HG03175 (cell line): ENCODE data around the gene SRGAP3.
A peak's percentile ranks its signal among the peaks of the same experiment; 100 is the strongest.
"Not testable (repeated sequence)": the region's sequence is repeated elsewhere in the genome, so short reads cannot be mapped to it uniquely, and the experiment has no call there.

Experiments used
- ATAC-seq: cut with Tn5 transposase; IDR thresholded peaks from one replicate; pipeline ENCODE4 v1.9.1; 2021; ENCODE audit warnings: mild to moderate bottlenecking, moderate library complexity; ENCODE audit not compliant: unreplicated experiment

Gene SRGAP3

DNA sequence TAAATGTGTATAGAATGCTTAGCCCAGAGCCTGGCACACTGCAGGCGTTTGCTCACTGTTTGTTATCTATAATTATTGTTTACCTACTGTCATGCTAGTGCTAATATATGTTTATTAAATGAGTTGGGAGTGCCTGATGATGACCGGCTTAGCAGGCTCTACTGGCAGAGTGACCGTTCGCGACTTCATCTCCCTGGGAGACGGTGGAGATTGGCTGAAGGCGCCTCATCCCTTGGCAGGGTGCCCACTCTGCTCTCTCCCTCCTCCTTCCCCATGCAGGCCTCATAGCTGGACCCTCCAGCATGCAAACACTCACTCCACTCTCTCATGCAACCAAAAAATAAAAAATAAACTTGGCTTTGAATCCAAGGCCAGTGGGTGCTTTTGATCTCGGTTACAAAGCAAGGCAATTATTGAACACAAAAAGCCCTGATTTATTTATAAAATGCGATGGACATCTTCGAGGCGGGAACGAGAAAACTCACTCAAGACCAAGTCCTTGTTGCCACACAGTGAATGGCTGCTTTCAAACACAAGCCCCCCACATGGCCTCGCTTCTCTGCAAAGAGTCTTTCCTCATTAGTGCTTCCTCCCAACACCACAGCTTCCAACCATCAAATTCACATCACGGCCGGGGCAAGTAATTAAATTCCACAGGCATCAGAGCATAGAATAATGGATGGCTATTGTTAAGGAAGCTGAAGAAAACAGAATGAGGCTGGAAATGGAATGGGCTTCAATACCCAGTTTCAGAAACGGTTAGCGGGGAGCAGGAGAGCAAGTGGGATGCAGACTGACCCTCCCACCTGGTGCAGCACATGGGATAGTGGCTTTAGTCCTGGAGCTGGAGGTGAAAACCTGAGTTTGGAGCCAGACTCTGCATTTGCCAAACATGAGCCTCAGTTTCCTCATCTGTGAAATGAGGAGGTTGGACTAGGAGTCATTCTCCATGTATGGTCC is 150.4 kb downstream of the SRGAP3 start:
- ATAC-seq, result no peak

DNA sequence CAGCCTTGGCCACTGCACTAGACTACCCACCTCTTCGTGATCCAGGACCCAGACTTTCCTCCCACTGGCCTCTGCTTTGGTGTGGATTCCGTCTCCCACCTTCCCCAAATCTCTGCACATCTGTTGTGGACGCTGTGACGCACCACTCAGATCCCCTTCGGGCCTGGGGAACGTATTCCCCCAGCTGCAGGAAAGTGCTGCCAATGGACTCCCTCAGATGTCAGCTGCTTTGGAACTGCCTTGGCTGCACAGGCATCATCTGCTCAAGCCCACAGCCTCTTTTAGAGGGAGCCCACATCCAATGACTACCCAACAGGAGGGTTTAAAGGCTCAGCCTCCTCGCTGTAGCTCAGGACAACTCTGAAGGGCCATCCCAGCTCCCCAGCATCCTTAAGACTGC is 152.0 kb downstream of the SRGAP3 start:
- ATAC-seq, result no peak

DNA sequence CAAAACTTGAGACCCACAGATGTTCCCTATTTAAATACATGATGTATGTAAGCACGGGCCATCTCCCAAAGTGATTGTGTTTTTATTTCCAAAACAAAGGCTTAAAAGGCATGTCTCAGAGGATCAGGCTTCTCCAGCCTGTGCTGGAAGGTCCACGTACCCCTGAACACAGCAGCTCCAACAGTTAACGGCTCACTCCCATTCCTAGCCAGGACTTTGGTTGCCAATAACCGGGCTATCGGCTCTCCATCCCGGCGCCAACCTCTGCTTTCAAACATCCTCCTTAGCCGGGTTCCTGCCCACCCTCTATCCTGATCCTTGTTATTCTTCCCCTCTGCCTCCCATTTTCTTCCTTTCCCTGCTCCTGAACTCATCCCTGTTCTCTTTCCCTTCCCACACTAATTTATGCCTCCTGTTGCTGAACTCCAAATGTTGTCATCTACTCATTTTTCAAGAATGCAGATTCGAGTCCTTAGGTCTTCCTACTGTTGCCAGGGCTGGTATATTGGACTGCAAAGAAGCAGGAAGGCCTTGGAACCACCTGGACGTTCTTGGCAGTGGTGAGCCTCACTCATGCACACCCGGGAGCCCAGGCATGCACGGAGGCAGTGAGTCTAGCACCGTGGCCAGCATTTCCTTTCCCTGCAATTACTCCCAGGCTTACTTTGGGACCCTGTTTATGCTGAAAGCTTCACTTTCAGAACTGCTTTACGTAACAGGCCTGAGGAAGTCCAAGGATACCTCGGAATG is 157.8 kb downstream of the SRGAP3 start:
- no peak for ATAC-seq

DNA sequence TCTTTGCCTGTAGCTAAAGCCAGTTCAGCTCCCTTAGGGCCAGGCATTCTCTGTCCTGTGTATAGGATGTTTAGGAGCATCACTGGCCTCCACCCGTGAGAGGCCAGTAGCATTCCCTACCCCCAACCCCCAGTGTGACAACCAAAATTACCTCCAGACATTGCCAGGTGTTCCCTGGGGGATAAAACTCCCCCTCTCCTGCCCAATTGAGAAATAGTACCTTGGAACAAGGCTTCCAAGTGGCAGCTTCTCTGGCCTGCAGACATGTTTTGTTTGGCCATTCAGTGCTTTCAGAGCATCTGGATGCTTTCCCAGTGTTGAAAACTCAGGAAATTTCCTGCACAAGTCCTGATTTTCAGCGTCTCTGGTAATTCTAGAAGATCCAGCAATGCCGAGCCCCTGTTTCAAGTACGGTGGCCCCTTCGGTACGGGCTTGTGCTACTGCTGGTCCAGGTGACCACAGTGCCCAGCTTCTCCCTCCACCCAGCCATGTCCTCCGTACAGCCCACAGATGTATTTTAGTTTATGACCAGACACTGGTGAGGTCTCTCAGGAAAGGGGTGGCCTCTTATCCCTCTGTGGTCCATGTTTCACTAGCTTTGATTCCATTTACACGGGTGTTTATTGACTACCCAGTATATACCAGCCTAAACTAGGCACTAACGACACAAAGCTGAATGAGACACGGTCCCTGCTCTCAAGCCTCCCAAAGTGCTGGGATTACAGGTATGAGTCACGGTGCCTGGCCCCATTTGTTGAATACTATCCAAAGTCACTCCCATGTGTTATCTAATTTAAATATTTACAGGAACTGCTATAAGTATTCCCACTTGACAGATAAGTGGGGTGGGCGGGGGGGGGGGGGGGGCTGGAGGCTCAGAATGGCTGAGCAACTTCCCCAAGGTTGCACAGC is 160.7 kb downstream of the SRGAP3 start:
- no peak for ATAC-seq

DNA sequence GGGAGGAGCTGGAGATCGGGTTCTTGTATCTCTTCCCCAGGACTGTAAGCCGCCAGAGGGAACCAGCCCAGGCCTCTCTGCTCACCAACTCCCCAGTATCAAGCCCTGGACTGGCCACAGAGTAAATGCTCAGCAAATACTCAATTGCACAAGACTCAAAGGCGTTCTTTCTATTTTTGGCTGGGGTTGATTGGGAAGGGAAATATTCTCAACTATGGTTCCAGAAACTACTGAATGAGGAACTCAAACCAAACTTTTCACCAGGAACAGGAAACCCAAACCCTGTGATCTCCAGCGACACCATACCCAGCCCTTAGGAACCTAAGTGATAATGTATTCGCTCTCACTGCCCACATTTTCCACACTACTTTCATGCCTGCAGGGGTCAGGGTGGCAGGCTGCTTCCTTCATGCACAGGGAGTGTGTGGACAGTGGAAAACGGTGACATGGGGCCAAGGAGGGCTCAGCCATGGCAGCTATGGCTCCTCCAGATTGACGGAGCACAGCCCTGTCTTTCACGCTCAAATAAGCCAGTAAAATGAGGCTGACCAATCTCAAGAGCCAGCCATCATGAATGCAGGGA is 161.5 kb downstream of the SRGAP3 start:
- no peak for ATAC-seq

DNA sequence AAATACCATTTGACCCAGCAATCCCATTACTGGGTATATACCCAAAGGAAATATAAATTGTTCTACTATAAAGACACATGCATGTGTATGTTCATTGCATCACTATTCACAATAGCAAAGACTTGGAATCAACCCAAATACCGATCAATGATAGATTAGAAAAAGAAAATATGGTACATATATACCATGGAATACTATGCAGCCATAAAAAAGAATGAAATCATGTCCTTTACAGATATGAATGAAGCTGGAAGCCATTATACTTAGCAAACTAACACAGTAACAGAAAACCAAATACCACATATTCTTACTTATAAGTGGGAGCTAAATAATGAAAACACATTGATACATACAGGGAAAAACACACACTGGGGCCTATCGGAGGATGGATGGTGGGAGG is 164.0 kb downstream of the SRGAP3 start:
- not testable (repeated sequence) for ATAC-seq

DNA sequence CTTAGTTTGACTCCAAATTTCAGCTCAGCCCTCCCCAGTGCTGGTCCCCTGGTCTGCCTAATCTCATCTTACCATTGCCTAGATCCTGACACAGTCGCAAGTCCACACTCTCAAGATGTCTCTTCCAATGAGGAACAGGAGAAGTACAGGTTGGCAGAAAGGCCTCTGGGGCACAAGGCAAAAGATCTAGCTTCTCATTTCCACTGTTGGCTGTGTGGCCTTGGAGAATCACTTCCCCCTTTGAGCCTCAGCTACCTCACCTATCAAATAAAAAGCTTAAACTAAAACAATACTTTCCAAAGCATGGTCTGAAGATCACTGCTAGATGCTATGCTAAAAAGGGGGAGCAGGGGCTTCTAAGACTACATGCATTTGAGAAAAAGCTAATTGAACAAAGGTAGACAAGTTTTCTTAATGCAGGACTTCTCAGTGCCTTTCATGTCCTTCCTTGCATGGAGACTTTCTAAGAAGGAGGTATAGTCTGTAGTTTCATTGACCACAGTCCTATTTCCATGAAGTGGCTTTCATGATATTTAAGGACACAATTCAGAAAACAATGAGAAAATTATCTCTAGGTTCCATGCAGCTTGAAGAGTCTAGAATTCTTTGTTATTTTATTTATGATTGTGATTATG is 168.1 kb downstream of the SRGAP3 start:
- no peak for ATAC-seq

DNA sequence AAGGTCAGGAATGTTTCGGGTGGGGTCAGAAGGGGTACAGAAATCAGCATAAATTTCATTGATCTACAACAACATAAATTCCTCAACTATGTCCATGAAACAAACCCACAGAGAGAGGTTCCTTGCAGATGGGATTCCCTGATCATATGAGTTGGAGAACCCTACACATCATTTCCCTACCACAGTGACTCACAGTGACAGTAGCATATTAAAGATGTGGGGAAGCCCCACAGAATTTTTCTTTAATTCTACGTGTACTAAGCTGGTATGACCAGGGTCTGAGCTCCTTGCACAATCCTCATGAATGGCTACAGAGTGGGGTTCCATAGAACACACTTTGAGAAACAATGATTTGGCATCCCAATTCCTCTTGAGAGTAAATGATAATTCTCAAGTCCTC is 169.3 kb downstream of the SRGAP3 start:
- ATAC-seq, result no peak

DNA sequence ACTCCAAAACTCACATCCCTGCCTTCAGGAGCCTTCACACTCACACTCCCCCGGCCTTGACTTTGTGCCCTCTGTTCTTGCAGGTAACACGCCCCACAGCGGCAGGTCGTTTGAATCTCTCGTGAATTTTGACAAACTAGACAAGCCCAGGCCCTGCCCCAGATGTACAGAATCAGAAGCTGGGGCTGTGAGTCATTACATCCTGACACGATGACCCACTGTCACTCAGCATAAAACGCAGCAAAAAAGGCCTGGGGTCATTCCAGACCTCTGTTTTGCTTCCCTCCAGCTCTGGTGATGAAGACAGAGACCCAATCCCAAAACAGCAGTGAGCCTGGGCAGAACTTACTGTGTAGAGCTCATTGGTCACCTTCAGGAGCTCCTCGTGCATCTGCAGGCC is 169.8 kb downstream of the SRGAP3 start:
- no peak for ATAC-seq

DNA sequence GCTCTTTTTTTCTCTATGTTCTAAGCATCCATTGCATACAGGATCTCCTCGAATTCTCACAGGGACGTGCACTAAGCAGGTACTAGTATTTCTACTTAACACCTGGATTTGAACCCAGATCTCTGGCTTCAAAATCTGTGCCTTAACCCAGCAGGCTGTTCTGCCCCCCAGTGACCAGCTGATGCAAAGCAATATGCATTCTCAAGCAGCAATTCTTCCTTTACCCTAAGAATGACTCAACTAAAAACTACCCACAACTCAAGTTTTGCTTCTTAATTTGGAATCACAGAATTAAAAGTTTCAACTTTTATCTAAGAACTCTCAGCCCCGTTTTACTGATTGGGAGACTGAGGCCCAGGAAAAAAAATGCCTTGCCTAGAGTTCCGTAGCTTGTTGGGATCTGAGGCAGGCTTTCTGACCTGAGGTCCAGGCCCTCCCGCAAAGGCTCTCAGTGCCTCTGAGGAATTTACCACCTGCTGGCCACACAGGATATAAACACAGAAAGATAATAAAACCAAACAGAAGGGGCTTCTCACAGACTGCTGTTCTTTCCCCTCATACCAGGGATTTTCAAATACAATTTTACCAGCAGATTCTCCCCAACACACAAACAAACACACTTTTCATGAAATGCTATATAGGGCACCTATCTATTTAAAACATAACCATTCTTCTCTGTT is 170.7 kb downstream of the SRGAP3 start:
- ATAC-seq, result no peak

DNA sequence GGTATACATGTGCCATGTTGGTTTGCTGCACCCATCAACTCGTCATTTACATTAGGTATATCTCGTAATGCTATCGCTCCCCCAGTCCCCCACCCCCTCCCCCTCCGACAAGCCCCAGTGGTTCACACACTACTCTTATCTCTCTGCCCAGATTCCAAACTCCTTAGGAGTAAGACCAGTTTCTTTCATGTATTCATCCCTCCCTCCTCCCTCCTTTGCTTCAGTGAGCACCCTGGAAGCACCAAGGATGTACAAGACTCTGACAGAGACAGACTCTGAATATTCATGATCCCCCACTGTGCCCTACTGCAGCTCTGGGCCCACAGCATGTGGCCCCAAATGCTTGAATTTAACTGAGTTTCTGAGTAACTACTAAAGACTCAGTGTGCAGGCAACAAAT is 172.4 kb downstream of the SRGAP3 start:
- no peak for ATAC-seq

DNA sequence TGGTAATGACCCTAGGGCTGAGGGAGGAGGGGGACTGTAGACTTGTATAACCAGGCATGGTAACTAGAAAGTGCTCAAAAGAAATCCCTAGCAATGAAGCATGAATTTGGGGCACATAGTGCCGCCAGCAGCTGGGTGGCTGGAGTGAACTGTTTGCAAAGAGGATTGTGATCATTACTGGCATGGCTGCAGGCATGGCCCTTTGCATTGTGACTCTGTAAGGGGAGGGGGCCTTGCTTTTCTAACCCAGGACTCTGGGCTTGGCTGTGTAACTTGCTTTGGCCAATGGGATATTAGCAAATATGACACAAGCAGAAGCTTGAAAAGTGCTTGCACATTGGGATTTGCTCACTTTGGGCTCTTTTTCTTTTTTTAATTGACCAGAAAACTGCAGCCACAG is 173.7 kb downstream of the SRGAP3 start:
- ATAC-seq, result no peak

DNA sequence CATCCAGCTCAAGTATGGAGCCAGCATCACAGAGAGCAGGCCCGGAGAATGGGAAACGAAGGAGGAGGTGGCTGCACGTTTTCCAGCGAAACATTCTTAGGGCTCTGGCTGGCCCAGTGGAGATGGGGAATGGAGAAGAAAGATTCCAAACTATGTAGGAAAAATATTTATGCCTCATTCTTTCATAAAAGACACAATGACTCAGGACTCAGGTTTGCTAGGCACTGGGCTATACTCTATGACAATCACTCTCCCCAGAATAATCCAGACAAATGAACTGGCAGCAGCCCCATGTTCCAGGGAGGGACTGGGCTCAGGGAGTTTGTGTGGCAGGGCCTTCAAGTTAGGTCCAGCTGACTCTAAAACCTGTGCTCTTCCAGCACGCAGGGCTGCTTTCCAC is 175.4 kb downstream of the SRGAP3 start:
- no peak for ATAC-seq

DNA sequence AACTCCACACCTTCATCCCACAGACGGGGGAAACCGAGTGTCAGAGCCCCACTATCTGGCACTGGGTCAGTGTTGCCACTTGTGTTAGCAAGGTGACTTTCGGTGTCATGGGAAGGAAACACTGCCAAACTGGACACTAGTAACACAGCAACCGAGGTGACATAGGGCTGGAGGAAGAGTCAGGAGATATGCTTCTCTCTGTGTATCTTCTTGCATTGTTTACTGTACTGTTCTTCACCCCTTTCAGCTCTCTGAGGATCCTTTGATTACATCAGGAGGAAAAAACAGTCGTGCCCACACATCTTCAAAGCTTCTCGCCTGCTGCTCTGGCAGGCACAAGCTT is 176.8 kb downstream of the SRGAP3 start:
- no peak for ATAC-seq

DNA sequence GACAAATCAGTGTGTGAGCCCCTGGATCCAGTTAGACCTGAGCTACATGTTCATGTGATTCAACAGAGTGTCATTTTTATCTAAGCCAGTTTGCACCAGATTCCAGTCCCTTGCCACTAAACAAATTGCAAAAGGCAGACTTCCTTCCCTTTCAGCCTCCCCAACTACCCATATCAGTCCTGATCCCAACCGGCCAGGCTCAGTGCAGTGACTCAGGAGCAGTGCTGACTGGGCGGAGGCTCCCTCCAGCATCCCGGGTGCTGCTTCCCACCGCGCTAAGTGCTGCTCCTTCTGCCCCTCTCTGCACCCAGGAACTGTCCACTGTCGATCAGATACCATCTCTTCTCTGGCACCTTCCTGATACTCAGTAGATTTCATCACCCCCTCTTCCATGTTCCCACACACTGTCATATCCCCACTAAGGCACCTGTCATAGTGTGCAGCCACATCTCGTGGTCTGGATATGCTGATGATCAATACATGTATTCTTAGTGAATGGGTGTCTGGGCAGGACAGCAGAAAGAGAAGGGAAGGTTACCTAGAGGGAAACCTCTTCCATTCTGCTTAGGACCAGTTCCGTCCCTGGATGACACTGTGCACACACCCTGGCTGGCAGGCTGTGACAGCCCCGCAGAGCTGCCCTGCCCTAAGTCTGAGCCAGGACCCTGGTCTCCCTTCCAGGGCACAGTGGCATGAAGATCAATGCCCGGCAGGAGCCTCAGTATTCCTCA is 177.3 kb downstream of the SRGAP3 start:
- no peak for ATAC-seq

DNA sequence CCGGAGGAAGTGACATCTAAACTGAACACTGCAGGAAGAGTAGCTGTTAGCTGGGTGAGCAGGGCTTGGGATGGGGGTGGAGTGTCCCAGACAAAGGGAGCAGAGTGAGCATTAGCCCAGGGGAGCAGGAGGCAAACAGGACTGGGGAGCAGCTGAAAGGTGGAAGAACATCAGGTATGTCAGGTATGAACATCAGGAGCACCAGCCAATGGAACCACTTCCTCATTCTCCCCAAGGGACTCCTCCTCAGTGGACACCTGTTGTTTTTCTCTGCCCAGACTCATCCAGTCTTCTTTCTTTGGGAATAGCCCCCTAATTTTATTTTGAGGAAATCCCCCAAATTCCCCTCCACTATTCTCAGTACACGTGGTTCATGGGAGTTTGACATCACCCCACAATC is 178.5 kb downstream of the SRGAP3 start:
- ATAC-seq, result no peak

DNA sequence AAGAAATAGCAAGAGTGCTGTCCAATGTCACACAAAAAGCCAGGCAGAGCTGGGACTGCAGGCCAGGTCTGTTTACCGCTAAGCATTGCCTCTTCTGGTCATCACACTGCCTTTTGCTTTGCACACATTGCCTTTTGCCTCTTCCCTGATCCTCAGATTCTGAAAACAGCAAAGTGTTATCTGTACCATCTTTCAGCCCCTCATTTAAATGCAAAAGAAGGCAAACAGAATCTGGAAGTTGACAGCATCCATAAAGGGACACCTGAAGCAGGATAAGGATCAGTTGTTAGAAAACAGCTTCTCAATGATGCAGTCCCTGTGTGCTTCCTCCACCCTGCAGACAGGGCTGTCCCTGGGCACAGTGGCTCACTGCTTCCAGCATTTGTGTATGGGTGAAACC is 179.5 kb downstream of the SRGAP3 start:
- no peak for ATAC-seq

DNA sequence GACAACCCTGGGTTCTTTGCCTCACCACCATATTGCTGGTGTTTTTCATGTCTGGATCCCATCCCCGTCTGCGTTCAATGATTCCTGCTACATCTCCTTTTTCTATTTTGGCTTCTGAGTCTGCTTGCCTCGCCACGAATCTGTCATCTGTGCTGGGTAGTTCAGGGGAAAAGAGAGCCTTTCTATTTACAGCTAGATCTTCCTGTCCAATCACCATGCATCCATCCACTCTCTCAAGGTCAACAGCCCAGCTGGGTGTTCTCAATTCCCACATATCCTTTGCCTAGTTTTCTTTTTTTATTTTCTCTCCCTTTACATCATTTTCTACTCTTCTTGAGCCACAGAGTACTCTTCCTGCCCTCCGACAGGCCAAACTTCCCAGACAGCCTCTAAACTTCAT is 181.4 kb downstream of the SRGAP3 start:
- no peak for ATAC-seq

DNA sequence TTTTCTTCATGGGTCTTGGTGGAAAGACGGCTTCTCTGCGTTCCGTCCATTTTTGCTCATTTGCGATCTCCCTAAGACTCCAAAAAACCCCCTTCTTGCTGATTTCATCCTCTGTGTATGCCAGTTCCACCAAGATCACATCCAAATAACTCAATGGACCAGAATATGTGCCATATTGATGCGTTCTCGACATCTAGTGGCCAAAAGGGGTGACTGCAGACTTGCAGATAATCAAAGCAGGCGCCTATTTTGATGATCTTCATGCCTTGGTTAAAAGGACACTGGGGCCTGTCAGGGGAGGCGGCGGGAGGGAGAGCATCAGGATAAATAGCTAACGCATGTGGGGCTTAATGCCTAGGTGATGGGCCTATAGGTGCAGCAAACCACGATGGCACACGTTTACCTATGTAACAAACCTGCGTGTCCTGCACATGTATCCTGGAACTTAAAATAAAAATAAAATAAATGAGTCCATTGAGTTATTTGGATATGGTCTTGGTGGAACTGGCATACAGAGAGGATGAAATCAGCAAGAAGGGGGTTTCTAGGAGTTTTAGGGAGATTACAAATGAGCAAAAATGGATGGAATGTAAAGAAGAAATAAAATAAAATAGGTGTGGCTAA is 182.0 kb downstream of the SRGAP3 start:
- ATAC-seq, result peak; percentile 72
